ENCODE data around the gene ITGB3. TPM values are rescaled to one million over a fixed set of nuclear protein-coding genes. Genes with fewer than 3 reads are reported as not detected.

Gene ITGB3
- total RNA-seq, 4 donors from 2014 or later, result 102 to 260 (median 149) TPM

DNA sequence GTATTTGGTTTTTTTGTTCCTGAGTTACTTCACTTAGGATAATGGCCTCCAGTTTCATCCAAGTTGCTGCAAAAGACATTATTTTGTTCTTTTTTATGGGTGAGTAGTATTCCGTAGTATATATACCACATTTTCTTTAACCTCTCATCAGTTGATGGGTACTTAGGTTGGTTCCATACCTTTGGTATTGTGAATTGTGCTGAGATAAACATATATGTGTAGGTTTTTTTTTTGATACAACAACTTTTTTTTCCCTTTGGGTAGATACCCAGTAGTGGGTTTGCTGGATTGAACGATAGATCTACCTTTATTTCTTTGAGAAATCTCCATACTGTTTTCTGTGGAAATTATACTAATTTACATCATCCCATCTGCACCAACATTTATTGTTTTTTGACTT, 76.9 kb downstream of the ITGB3 start:
- DNase-seq, result no peak
- H3K36me3 ChIP-seq, result peaks cover 0 to 2% of the 10 kb centered on the region in 2 donors
- no peak overlapping the region for H3K4me3 ChIP-seq (replicated peaks in 1 of 3)
- TF ChIP-seq POLR2A (IDR thresholded peaks at IDR 0.05), result no peak
- no peaks in the 10 kb centered on the region for H3K27me3 ChIP-seq
- 97% methylated on average over 2 of the region's 2 CpGs for WGBS, 2 donors
- no peak overlapping the region for H3K27ac ChIP-seq
- no peaks in the 10 kb centered on the region for H3K4me1 ChIP-seq
- intact Hi-C loops (cut with DNase I), result no loop called here
- H3K9me3 ChIP-seq, result no peaks in the 10 kb centered on the region

DNA sequence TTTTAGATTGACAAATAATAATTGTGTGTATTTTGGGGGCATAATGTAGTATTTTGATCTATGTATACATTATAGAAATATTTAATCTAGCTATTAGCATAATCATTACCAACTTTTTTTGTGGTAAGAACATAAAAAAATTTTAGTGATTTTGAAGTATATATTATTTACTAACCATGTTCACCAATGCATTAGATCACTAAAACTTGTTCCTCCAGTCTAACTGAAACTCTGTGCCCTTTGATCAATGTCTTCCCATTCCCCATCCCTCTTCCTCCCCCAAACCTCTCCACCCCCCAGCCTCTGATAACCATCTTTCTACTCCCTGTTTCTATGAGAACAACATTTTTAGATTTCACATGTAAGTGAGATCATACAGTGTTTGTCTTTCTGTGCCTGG, 78.7 kb downstream of the ITGB3 start:
- H3K27me3 ChIP-seq, result no peaks in the 10 kb centered on the region
- H3K27ac ChIP-seq, result no peak overlapping the region
- intact Hi-C loops (cut with DNase I), result no loop called here
- H3K9me3 ChIP-seq, result no peaks in the 10 kb centered on the region
- H3K36me3 ChIP-seq, result peaks cover 0 to 2% of the 10 kb centered on the region in 2 donors
- no peak for TF ChIP-seq POLR2A (IDR thresholded peaks at IDR 0.05)
- TF ChIP-seq, protein P1, sequence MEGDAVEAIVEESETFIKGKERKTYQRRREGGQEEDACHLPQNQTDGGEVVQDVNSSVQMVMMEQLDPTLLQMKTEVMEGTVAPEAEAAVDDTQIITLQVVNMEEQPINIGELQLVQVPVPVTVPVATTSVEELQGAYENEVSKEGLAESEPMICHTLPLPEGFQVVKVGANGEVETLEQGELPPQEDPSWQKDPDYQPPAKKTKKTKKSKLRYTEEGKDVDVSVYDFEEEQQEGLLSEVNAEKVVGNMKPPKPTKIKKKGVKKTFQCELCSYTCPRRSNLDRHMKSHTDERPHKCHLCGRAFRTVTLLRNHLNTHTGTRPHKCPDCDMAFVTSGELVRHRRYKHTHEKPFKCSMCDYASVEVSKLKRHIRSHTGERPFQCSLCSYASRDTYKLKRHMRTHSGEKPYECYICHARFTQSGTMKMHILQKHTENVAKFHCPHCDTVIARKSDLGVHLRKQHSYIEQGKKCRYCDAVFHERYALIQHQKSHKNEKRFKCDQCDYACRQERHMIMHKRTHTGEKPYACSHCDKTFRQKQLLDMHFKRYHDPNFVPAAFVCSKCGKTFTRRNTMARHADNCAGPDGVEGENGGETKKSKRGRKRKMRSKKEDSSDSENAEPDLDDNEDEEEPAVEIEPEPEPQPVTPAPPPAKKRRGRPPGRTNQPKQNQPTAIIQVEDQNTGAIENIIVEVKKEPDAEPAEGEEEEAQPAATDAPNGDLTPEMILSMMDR (IDR thresholded peaks at IDR 0.05), result no peak
- DNase-seq, result no peak
- no peak overlapping the region for H3K4me3 ChIP-seq (replicated peaks in 1 of 3)
- no peaks in the 10 kb centered on the region for H3K4me1 ChIP-seq

DNA sequence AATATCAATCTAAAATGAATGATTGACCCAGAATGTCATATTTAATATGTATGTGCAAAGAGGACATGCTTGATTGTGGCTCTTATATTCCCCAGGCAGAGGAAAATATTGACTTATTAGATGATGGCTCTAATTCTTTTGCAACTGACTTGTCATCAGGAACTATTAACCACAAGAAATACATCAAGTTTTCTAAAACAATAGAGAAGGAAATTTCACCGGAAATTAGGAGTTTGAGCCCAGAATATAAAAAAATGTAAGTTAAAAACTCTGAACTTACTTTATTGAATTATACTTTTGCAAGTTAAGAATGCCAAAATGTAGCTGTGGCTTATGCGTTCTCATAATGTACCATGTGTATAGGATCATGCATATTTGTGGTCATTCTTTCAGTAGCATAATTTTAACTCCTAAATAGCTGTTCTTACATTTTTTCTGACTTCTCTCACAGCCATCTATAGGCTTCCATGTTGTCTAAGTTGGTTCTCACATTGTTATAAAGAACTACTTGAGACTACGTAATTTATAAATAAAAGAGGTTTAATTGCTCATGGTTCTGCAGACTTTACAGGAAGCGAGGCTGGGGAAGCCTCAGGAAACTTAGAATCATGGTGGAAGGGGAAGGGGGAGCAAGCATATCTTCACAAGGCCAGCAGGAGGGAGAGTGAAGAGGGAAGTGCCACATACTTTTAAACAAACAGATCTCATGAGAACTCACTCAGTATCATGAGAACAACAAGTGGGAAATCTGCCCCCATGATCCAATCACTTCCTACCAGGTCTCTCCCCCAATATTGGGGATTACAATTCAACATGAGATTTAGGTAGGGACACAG, 81.7 kb downstream of the ITGB3 start:
- 89 to 91% methylated on average over 4 of the region's 4 CpGs for WGBS, 2 donors
- intact Hi-C loops (cut with DNase I), result no loop called here
- H3K4me3 ChIP-seq (replicated peaks in 1 of 3), result no peak overlapping the region
- no peaks in the 10 kb centered on the region for H3K9me3 ChIP-seq
- no peak for TF ChIP-seq POLR2A (IDR thresholded peaks at IDR 0.05)
- TF ChIP-seq, protein P1 (IDR thresholded peaks at IDR 0.05), result no peak
- H3K27me3 ChIP-seq, result no peaks in the 10 kb centered on the region
- H3K27ac ChIP-seq, result no peak overlapping the region
- no peaks in the 10 kb centered on the region for H3K4me1 ChIP-seq
- no peaks in the 10 kb centered on the region for H3K36me3 ChIP-seq
- no peak for DNase-seq

DNA sequence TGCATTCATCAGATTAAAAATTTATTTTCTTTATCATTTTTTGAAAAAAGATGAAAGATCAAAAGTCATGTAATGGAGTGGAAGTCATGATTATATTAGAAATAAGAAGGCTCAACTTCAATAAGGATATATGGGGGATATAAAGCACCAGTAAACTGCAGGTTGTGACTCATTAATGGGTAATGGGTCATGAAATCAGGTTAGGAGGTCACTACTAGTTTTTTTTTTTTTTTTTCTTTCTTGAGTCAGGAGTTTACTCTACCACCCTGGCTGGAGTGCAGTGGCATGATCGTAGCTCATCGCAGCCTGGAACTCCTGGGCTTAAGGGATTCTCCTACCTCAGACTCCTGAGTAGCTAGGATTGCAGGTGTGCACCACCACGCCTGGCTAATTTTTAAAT, 84.4 kb downstream of the ITGB3 start:
- DNase-seq, result no peak
- Histone ChIP-seq H3K9me3 (no peaks in the 10 kb centered on the region), H3K27me3 (no peaks in the 10 kb centered on the region), H3K36me3 (no peaks in the 10 kb centered on the region), H3K4me1 (no peaks in the 10 kb centered on the region), H3K27ac (no peak overlapping the region), H3K4me3 (replicated peaks in 1 of 3) (no peak overlapping the region)
- no peak for TF ChIP-seq POLR2A (IDR thresholded peaks at IDR 0.05)
- WGBS, 2 donors, result 92 to 98% methylated on average over 3 of the region's 3 CpGs
- intact Hi-C loops (cut with DNase I), result no loop called here

DNA sequence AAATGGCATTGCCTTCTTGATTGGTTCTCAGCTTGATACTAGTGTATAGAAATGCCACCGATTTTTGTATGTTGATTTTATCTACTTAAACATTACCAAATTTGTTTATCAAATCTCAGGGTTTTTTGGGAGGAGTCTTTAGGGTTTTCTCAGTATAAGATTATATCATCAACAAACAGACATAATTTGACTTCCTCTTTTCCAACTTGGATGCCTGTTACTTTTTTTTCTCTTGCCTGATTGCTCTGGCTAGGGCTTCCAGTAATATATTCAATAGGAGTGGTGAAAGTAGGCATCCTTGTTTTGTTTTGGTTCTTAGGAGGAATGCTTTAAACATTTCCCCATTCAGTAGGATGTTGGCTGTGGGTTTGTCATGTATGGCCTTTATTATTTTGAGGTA, 99.2 kb downstream of the ITGB3 start:
- Histone ChIP-seq H3K9me3 (no peaks in the 10 kb centered on the region), H3K4me3 (replicated peaks in 1 of 3) (no peak overlapping the region), H3K27ac (no peak overlapping the region), H3K4me1 (no peaks in the 10 kb centered on the region), H3K36me3 (no peaks in the 10 kb centered on the region), H3K27me3 (no peaks in the 10 kb centered on the region)
- TF ChIP-seq, protein P1 (IDR thresholded peaks at IDR 0.05), result no peak
- TF ChIP-seq POLR2A (IDR thresholded peaks at IDR 0.05), result no peak
- DNase-seq, result no peak
- 88 to 98% methylated on average over 1 of the region's 1 CpG for WGBS, 2 donors
- intact Hi-C loops (cut with DNase I), result no loop called here

DNA sequence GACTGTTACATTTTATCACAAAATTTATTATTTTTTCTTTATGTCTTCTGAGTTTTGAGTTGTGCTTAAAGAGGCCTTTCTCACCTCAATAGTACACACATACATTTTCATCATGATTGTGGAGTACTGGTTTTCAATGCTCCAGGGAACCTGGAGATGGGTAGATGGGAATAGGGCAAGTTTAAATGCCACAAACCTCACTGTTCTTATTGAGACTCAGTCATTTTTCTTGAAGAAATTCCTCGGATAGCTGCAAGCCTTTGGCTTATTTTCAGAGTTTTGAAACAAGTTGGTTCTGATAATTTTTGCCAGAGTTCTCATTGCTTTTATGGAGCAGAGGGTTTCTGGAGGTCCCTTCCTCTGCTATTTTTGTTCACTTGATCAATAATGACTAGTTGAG, 105.0 kb downstream of the ITGB3 start:
- intact Hi-C loops (cut with DNase I), result no loop called here
- no peak for TF ChIP-seq POLR2A (IDR thresholded peaks at IDR 0.05)
- TF ChIP-seq, protein P1 (IDR thresholded peaks at IDR 0.05), result no peak
- Histone ChIP-seq H3K27ac (no peak overlapping the region), H3K4me3 (replicated peaks in 1 of 3) (no peak overlapping the region), H3K27me3 (no peaks in the 10 kb centered on the region), H3K9me3 (no peaks in the 10 kb centered on the region), H3K36me3 (no peaks in the 10 kb centered on the region), H3K4me1 (no peaks in the 10 kb centered on the region)
- 94 to 96% methylated on average over 1 of the region's 1 CpG for WGBS, 2 donors
- no peak for DNase-seq

Measured in thyroid gland (tissue), 4 donors.